ENCODE data around the gene SNX5. TPM values are rescaled to one million over a fixed set of nuclear protein-coding genes. Genes with fewer than 3 reads are reported as not detected.

Gene SNX5
- total and polyA plus RNA-seq, 9 of the 15 experiments (the other 6 are each of a cell fraction or from before 2014, with no cell fraction given), result 53.5 to 276 (median 160) TPM

DNA sequence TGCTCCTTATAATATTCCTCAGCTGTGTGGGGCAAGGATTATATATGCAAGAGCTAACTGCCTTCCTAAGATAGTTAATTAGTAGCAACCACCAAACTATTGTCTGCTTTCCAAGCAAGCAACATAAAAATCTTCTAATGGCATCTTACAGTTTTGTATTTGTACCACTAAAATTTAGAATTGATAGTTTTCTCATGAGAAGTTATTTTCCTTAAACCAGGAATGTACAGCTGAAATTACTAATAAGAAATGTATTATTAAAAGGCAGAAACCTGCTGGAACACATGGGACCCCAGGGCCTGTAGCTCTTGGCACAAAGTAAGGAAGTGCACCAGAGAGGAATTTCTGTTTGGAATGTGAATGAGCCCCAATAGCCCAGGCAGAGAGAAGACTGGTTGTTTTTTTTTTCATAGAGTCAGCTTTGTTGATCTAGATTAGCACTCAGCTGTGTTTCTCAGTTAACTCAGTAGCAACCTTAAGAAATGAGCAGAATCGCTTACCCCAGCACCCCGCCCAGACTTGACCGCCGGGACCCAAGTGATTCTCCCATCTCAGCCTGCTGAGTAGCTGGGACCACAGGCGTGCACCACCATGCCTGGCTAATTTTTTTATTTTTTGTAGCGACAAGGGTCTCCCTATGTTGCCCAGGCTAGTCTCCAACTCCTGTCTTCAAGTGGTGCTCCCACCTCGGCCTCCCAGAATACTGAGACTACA, 2.9 kb upstream of the SNX5 start (continued):
- TF ChIP-seq, protein P1, sequence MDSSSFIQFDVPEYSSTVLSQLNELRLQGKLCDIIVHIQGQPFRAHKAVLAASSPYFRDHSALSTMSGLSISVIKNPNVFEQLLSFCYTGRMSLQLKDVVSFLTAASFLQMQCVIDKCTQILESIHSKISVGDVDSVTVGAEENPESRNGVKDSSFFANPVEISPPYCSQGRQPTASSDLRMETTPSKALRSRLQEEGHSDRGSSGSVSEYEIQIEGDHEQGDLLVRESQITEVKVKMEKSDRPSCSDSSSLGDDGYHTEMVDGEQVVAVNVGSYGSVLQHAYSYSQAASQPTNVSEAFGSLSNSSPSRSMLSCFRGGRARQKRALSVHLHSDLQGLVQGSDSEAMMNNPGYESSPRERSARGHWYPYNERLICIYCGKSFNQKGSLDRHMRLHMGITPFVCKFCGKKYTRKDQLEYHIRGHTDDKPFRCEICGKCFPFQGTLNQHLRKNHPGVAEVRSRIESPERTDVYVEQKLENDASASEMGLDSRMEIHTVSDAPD (CRISPR knock-in tag; IDR thresholded peaks at IDR 0.05), result no peak
- TF ChIP-seq, protein P2, sequence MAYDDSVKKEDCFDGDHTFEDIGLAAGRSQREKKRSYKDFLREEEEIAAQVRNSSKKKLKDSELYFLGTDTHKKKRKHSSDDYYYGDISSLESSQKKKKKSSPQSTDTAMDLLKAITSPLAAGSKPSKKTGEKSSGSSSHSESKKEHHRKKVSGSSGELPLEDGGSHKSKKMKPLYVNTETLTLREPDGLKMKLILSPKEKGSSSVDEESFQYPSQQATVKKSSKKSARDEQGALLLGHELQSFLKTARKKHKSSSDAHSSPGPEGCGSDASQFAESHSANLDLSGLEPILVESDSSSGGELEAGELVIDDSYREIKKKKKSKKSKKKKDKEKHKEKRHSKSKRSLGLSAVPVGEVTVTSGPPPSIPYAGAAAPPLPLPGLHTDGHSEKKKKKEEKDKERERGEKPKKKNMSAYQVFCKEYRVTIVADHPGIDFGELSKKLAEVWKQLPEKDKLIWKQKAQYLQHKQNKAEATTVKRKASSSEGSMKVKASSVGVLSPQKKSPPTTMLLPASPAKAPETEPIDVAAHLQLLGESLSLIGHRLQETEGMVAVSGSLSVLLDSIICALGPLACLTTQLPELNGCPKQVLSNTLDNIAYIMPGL (CRISPR knock-in tag; IDR thresholded peaks at IDR 0.05), result no peak
- TF ChIP-seq DACH1 (IDR thresholded peaks at IDR 0.05; ENCODE audit: partially characterized antibody) (peak; percentile 62), ZNF644 (tag; IDR thresholded peaks at IDR 0.05; ENCODE audit: low read depth) (no peak), EGR1 (conservative IDR thresholded peaks at IDR 0.05) (no peak), CHD2 (IDR thresholded peaks at IDR 0.05; ENCODE audit: low read depth, low read length) (no peak), ETV1 (tag; conservative IDR thresholded peaks at IDR 0.05; ENCODE audit: low read depth) (no peak), MAFG (tag; conservative IDR thresholded peaks at IDR 0.05) (0 out of 2 replicates have a peak, but pooled peaks have one; percentile 5), CREM (IDR thresholded peaks at IDR 0.05; ENCODE audit: low read depth) (no peak)
- TF ChIP-seq, protein P3, sequence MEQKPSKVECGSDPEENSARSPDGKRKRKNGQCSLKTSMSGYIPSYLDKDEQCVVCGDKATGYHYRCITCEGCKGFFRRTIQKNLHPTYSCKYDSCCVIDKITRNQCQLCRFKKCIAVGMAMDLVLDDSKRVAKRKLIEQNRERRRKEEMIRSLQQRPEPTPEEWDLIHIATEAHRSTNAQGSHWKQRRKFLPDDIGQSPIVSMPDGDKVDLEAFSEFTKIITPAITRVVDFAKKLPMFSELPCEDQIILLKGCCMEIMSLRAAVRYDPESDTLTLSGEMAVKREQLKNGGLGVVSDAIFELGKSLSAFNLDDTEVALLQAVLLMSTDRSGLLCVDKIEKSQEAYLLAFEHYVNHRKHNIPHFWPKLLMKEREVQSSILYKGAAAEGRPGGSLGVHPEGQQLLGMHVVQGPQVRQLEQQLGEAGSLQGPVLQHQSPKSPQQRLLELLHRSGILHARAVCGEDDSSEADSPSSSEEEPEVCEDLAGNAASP (IDR thresholded peaks at IDR 0.05), result no peak
- TF ChIP-seq, protein P4, sequence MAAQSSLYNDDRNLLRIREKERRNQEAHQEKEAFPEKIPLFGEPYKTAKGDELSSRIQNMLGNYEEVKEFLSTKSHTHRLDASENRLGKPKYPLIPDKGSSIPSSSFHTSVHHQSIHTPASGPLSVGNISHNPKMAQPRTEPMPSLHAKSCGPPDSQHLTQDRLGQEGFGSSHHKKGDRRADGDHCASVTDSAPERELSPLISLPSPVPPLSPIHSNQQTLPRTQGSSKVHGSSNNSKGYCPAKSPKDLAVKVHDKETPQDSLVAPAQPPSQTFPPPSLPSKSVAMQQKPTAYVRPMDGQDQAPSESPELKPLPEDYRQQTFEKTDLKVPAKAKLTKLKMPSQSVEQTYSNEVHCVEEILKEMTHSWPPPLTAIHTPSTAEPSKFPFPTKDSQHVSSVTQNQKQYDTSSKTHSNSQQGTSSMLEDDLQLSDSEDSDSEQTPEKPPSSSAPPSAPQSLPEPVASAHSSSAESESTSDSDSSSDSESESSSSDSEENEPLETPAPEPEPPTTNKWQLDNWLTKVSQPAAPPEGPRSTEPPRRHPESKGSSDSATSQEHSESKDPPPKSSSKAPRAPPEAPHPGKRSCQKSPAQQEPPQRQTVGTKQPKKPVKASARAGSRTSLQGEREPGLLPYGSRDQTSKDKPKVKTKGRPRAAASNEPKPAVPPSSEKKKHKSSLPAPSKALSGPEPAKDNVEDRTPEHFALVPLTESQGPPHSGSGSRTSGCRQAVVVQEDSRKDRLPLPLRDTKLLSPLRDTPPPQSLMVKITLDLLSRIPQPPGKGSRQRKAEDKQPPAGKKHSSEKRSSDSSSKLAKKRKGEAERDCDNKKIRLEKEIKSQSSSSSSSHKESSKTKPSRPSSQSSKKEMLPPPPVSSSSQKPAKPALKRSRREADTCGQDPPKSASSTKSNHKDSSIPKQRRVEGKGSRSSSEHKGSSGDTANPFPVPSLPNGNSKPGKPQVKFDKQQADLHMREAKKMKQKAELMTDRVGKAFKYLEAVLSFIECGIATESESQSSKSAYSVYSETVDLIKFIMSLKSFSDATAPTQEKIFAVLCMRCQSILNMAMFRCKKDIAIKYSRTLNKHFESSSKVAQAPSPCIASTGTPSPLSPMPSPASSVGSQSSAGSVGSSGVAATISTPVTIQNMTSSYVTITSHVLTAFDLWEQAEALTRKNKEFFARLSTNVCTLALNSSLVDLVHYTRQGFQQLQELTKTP (IDR thresholded peaks at IDR 0.05; ENCODE audit: low read depth in 1 of 2, partially characterized antibody in 2 of 2), result no peak

Measured in K562 (cell line).